Measurements from ENCODE around the gene PAM16. TPM values are rescaled to one million over a fixed set of nuclear protein-coding genes. Genes with fewer than 3 reads are reported as not detected.

PAM16 gene
- total RNA-seq, 1 donor, result 26.9 TPM

- DNase-seq (ENCODE audit: low read depth in 2 of 3, low spot score in 2 of 3), result peak; percentile 90 to 97 (median 96)
Observed at GRCh38 chr16:4307215-4308037, 43.7 kb downstream of the PAM16 start.

- no peak for DNase-seq (ENCODE audit: low read depth in 2 of 3, low spot score in 2 of 3)
Observed at GRCh38 chr16:4306470-4307214, 44.5 kb downstream of the PAM16 start.

- no peak for DNase-seq (ENCODE audit: low read depth in 2 of 3, low spot score in 2 of 3)
Observed at GRCh38 chr16:4303973-4304372, 47.1 kb downstream of the PAM16 start.

- no peak for DNase-seq (ENCODE audit: low read depth in 2 of 3, low spot score in 2 of 3)
Observed at GRCh38 chr16:4301968-4302367, 49.2 kb downstream of the PAM16 start.

GRCh38 chr16:4301177-4301576, 49.9 kb downstream of the PAM16 start:
- DNase-seq (ENCODE audit: low read depth in 2 of 3, low spot score in 2 of 3), result no peak

GRCh38 chr16:4298761-4299522, 52.2 kb downstream of the PAM16 start:
- no peak for DNase-seq (ENCODE audit: low read depth in 2 of 3, low spot score in 2 of 3)

- DNase-seq (ENCODE audit: low read depth in 2 of 3, low spot score in 2 of 3), result no peak
Observed at GRCh38 chr16:4297480-4297879, 53.6 kb downstream of the PAM16 start.

- DNase-seq (ENCODE audit: low read depth in 2 of 3, low spot score in 2 of 3), result no peak
Observed at GRCh38 chr16:4295581-4295980, 55.5 kb downstream of the PAM16 start.

GRCh38 chr16:4293822-4294457, 57.2 kb downstream of the PAM16 start:
- no peak for DNase-seq (ENCODE audit: low read depth in 2 of 3, low spot score in 2 of 3)

GRCh38 chr16:4293181-4293716, 57.9 kb downstream of the PAM16 start:
- DNase-seq (ENCODE audit: low read depth in 2 of 3, low spot score in 2 of 3), result no peak

- no peak for DNase-seq (ENCODE audit: low read depth in 2 of 3, low spot score in 2 of 3)
Observed at GRCh38 chr16:4291699-4292098, 59.4 kb downstream of the PAM16 start.

Other genes with a start within 250 kb of the PAM16 start
- gene ADCY9, start 234.9 kb downstream of the PAM16 start, total RNA-seq, result 8.3 TPM
- gene SRL, start 109.2 kb downstream of the PAM16 start, total RNA-seq, result under 0.01 TPM
- 28.5 TPM for gene TFAP4, start 78.3 kb downstream of the PAM16 start, total RNA-seq
- gene GLIS2, start 35.3 kb downstream of the PAM16 start, total RNA-seq, result under 0.01 TPM
- gene VASN, start 20.5 kb upstream of the PAM16 start, total RNA-seq, result 0.27 TPM
- 107 TPM for gene CORO7, start 65.3 kb upstream of the PAM16 start, total RNA-seq
- gene DNAJA3, start 74.5 kb upstream of the PAM16 start, total RNA-seq, result 31.0 TPM
- 112 TPM for gene NMRAL1, start 123.3 kb upstream of the PAM16 start, total RNA-seq
- 31.0 TPM for gene HMOX2, start 125.1 kb upstream of the PAM16 start, total RNA-seq
- 24.0 TPM for gene CDIP1, start 187.5 kb upstream of the PAM16 start, total RNA-seq
- 0.27 TPM for gene C16orf96, start 205.0 kb upstream of the PAM16 start, total RNA-seq